T-cell (primary cell): ENCODE measurements around the gene SPSB1. TPM values are rescaled to one million over a fixed set of nuclear protein-coding genes. Genes with fewer than 3 reads are reported as not detected.

ENCODE experiments used
- ATAC-seq, 4 experiments: fragments of 200-7000 bp in 3 of 4; fragments of 150-1000 bp in 1 of 4; cut with Tn5 transposase; replicated peaks in 1 of 4; 1 replicate in 3 of 4; 2 replicates in 1 of 4; pipeline ENCODE4 v1.10.0; 2021; ENCODE audit warnings: moderate library complexity in 3 of 4, mild to moderate bottlenecking in 2 of 4, moderate number of reproducible peaks in 1 of 4
- CTCF ChIA-PET, 2 donors: fragments of 300-600 bp; sonication (Branson Sonifier 250); formaldehyde crosslinking; loops; one replicate each; lab custom pipeline; 2022; ENCODE audit warnings: antibody characterized with exemption in 2 of 2; lab: Charles Lee
- POLR2A ChIA-PET, 2 donors: fragments of 300-600 bp; sonication (Branson Sonifier 250); formaldehyde crosslinking; loops; one replicate each; lab custom pipeline; 2022; ENCODE audit warnings: antibody characterized with exemption in 2 of 2; lab: Charles Lee
- DNase-seq, 35 experiments: peaks; one replicate each; pipeline versions ENCODE4 v3.0.0 to v3.0.0-alpha.2; 2013 to 2023
- H3K27ac ChIP-seq: one replicate; pipeline ENCODE4 v1.5.1; 2013; ENCODE audit warnings: low read length
- H3K27me3 ChIP-seq, 2 experiments: replicated peaks in 1 of 2; 1 replicate in 1 of 2; 2 replicates in 1 of 2; pipeline versions ENCODE4 v1.6.1 to v1.7.0; 2013; ENCODE audit warnings: low read length in 1 of 2, mixed read lengths in 1 of 2; ENCODE audit not compliant: control insufficient read depth in 2 of 2, insufficient read depth in 2 of 2; ENCODE audit errors: extremely low read depth in 1 of 2
- H3K36me3 ChIP-seq, 2 donors: 1 replicate in 1 of 2; 2 replicates in 1 of 2; pipeline versions ENCODE4 v1.6.1 to v1.7.0; 2013; ENCODE audit warnings: low read length in 1 of 2; ENCODE audit not compliant: control insufficient read depth in 2 of 2, insufficient read depth in 1 of 2; ENCODE audit errors: extremely low read depth in 1 of 2
- H3K4me1 ChIP-seq, 2 experiments: 1 replicate in 1 of 2; 2 replicates in 1 of 2; pipeline versions ENCODE4 v1.6.1 to v1.7.0; 2013; ENCODE audit warnings: low read length in 2 of 2, mixed read lengths in 1 of 2; ENCODE audit not compliant: insufficient read depth in 2 of 2, control insufficient read depth in 1 of 2; ENCODE audit errors: extremely low read depth in 1 of 2
- H3K4me3 ChIP-seq, 2 donors: 1 replicate in 1 of 2; 2 replicates in 1 of 2; pipeline versions ENCODE4 v1.5.1 to v1.7.0; 2013; ENCODE audit warnings: mild to moderate bottlenecking in 2 of 2, low read length in 1 of 2, moderate library complexity in 1 of 2; ENCODE audit not compliant: control insufficient read depth in 1 of 2; ENCODE audit errors: extremely low read depth in 1 of 2
- H3K9me3 ChIP-seq: 2 replicates; pipeline ENCODE4 v1.7.0; 2013
- H3K27ac Mint-ChIP-seq, 2 donors: one replicate each; pipeline ENCODE4 v1.8.0; 2020 to 2021; ENCODE audit warnings: mild to moderate bottlenecking in 2 of 2, mixed read lengths in 2 of 2
- H3K27me3 Mint-ChIP-seq, 2 donors: one replicate each; pipeline ENCODE4 v1.8.0; 2021 to 2022; ENCODE audit warnings: mixed read lengths in 2 of 2
- H3K36me3 Mint-ChIP-seq: one replicate; pipeline ENCODE4 v1.8.0; 2021; ENCODE audit warnings: mixed read lengths
- H3K4me1 Mint-ChIP-seq, 3 donors: one replicate each; pipeline ENCODE4 v1.8.0; 2020 to 2022; ENCODE audit warnings: mixed read lengths in 3 of 3, mild to moderate bottlenecking in 1 of 3
- H3K4me3 Mint-ChIP-seq, 3 donors: one replicate each; pipeline ENCODE4 v1.8.0; 2020 to 2022; ENCODE audit warnings: mild to moderate bottlenecking in 3 of 3, mixed read lengths in 3 of 3, moderate library complexity in 3 of 3
- H3K9me3 Mint-ChIP-seq, 3 donors: one replicate each; pipeline ENCODE4 v1.8.0; 2020 to 2022; ENCODE audit warnings: mixed read lengths in 3 of 3
- WGBS: methylation state at CpG from one replicate; pipeline ENCODE4 v1.1.5; 2013; ENCODE audit warnings: missing lambda C conversion rate; ENCODE audit not compliant: insufficient coverage; 5-methylcytosine and 5-hydroxymethylcytosine counted together
- total RNA-seq, 35 experiments: library from RNA in 6 of 35; stranded (reverse) in 6 of 35; fragments of 120-200 nt in 1 of 35; gene quantifications; one replicate each; pipeline versions ENCODE4 v1.2.1 to v1.2.4 and lab custom pipeline; 2013 to 2026

SPSB1 gene
- total RNA-seq, 5 donors from 2014 or later (not counting 1 experiment from before 2014, with no cell fraction given) = 3.1 to 6.4 (median 5.4) TPM

DNA sequence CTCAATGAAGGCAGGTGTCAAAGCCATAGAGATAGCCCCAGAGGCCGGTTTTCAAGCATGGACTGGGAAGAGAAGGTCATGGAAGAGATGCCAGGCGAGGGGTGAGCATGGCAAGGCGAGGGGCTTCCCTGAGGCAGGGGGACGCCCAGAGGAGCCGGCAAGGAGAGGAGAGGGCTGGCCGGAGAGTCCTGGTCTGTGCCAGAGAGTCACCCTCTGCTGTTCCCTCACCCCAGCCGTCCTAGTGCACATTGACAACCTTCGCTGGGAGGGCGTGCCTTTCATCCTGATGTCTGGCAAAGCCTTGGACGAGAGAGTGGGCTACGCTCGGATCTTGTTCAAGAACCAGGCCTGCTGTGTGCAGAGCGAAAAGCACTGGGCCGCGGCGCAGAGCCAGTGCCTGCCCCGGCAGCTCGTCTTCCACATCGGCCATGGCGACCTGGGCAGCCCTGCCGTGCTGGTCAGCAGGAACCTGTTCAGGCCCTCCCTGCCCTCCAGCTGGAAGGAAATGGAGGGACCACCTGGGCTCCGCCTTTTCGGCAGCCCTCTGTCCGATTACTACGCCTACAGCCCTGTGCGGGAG lies 29.3 kb upstream of the SPSB1 start:
- H3K27ac Mint-ChIP-seq = no peak overlapping the region
- no peak overlapping the region for H3K4me3 Mint-ChIP-seq
- H3K9me3 Mint-ChIP-seq = no peaks in the 10 kb centered on the region
- peaks cover 0 to 7% of the 10 kb centered on the region in 2 experiments for H3K4me1 ChIP-seq
- peaks cover 38% of the 10 kb centered on the region for H3K36me3 Mint-ChIP-seq
- ATAC-seq (no peak), DNase-seq (no peak)
- POLR2A ChIA-PET = no interaction called here
- H3K27me3 Mint-ChIP-seq = no peaks in the 10 kb centered on the region
- CTCF ChIA-PET = no interaction called here
- no peaks in the 10 kb centered on the region for H3K9me3 ChIP-seq
- H3K27me3 ChIP-seq = no peaks in the 10 kb centered on the region
- no peak overlapping the region for H3K4me3 ChIP-seq
- WGBS = 94% methylated on average over 25 of the region's 26 CpGs
- H3K4me1 Mint-ChIP-seq = peaks cover 18 to 35% (median 33%) of the 10 kb centered on the region in 3 donors
- no peak overlapping the region for H3K27ac ChIP-seq
- H3K36me3 ChIP-seq = peaks cover 12 to 36% of the 10 kb centered on the region in 2 donors

DNA sequence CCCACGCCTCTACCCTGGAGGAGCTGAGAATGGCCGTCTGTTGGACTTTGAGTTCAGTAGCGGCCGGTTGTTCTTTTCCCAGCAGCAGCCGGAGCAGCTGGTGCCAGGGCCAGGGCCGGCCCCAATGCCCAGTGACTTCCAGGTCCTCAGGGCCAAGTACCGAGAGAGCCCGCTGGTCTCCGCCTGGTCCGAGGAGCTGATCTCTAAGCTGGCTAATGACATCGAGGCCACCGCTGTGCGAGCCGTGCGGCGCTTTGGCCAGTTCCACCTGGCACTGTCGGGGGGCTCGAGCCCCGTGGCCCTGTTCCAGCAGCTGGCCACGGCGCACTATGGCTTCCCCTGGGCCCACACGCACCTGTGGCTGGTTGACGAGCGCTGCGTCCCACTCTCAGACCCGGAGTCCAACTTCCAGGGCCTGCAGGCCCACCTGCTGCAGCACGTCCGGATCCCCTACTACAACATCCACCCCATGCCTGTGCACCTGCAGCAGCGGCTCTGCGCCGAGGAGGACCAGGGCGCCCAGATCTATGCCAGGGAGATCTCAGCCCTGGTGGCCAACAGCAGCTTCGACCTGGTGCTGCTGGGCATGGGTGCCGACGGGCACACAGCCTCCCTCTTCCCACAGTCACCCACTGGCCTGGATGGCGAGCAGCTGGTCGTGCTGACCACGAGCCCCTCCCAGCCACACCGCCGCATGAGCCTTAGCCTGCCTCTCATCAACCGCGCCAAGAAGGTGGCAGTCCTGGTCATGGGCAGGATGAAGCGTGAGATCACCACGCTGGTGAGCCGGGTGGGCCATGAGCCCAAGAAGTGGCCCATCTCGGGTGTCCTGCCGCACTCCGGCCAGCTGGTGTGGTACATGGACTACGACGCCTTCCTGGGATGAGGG lies 28.5 kb upstream of the SPSB1 start:
- ChIA-PET CTCF (no interaction called here), POLR2A (no interaction called here)
- Histone ChIP-seq H3K4me3 (no peak overlapping the region), H3K9me3 (no peaks in the 10 kb centered on the region), H3K4me1 (peaks cover 0 to 7% of the 10 kb centered on the region in 2 experiments), H3K27ac (no peak overlapping the region), H3K27me3 (no peaks in the 10 kb centered on the region), H3K36me3 (peaks cover 12 to 36% of the 10 kb centered on the region in 2 donors)
- no peaks in the 10 kb centered on the region for H3K9me3 Mint-ChIP-seq
- no peak overlapping the region for H3K4me3 Mint-ChIP-seq
- peaks cover 13 to 29% (median 24%) of the 10 kb centered on the region in 3 donors for H3K4me1 Mint-ChIP-seq
- 95% methylated on average over 48 of the region's 50 CpGs for WGBS
- no peaks in the 10 kb centered on the region for H3K27me3 Mint-ChIP-seq
- ATAC-seq (no peak), DNase-seq (no peak)
- H3K36me3 Mint-ChIP-seq = peaks cover 34% of the 10 kb centered on the region
- no peak overlapping the region for H3K27ac Mint-ChIP-seq

DNA sequence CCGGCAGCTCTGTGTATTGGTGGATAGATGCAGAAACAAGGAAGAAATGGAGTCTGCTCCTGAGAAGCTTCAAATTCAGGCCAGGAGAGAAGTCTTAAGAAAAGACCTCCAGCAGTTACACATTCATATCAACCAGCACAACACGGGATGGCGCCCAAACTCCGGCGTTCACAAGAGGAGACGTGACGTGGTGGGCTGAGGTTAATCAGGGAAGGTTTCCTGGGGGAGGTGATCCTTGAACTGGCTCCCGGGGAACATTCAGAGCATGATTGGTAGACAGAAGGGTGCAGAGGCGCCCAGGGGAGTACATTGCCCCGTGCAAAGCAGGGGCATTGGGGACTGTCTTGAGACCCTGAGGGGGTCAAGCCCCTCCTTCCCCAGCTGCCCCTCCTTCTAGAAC lies 27.7 kb upstream of the SPSB1 start:
- Mint-ChIP-seq H3K4me1 (peaks cover 7 to 21% (median 16%) of the 10 kb centered on the region in 3 donors), H3K36me3 (peaks cover 34% of the 10 kb centered on the region), H3K9me3 (no peaks in the 10 kb centered on the region), H3K27ac (peak overlapping the region in 1 of 2 donors; percentile 61), H3K27me3 (no peaks in the 10 kb centered on the region), H3K4me3 (no peak overlapping the region)
- no peaks in the 10 kb centered on the region for H3K27me3 ChIP-seq
- H3K36me3 ChIP-seq = peaks cover 12 to 36% of the 10 kb centered on the region in 2 donors
- no peak overlapping the region for H3K4me3 ChIP-seq
- H3K9me3 ChIP-seq = no peaks in the 10 kb centered on the region
- no peak overlapping the region for H3K27ac ChIP-seq
- peaks cover 0 to 7% of the 10 kb centered on the region in 2 experiments for H3K4me1 ChIP-seq
- DNase-seq (no peak), ATAC-seq (no peak)
- ChIA-PET CTCF (interaction anchor here in 1 of 2 donors (1.0 kb wide), 1 partner anchor 226 kb away, joined by 3 read pairs; no protein-coding TSS in a partner anchor), POLR2A (no interaction called here)
- WGBS = 100% methylated on average over 3 of the region's 10 CpGs

DNA sequence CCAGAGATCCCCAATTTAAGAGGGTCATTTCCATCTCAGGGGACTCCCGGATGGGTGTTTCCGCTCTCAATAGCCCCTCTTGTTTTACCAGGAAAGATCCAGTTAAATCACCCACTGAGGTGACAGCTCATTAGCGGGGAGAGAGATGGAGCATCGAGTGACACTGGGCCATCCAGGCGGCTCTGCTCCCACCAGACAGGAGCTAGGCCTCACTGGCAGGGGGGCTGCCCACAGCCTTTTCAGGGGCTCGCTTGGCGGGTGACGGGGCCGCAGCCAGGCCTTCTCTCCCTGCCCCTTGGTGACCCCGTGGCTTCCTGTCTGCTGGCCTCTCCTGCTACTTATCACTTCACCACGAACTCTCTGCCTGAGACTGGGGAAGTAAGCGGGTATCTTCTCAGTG lies 26.7 kb upstream of the SPSB1 start:
- no peaks in the 10 kb centered on the region for H3K9me3 ChIP-seq
- no peak overlapping the region for H3K4me3 ChIP-seq
- Mint-ChIP-seq H3K4me3 (no peak overlapping the region), H3K4me1 (peaks cover 6 to 12% (median 7%) of the 10 kb centered on the region in 3 donors), H3K36me3 (peaks cover 29% of the 10 kb centered on the region), H3K27me3 (no peaks in the 10 kb centered on the region), H3K9me3 (no peaks in the 10 kb centered on the region), H3K27ac (peak overlapping the region in 1 of 2 donors; percentile 44)
- WGBS = 97% methylated on average over 9 of the region's 12 CpGs
- CTCF ChIA-PET = interaction anchor here in 1 of 2 donors (0.6 kb wide), 1 partner anchor 192 kb away, joined by 3 read pairs; no protein-coding TSS in a partner anchor
- DNase-seq (no peak), ATAC-seq (no peak)
- no peak overlapping the region for H3K27ac ChIP-seq
- H3K4me1 ChIP-seq = peaks cover 0 to 7% of the 10 kb centered on the region in 2 experiments
- H3K27me3 ChIP-seq = no peaks in the 10 kb centered on the region
- peaks cover 12 to 33% of the 10 kb centered on the region in 2 donors for H3K36me3 ChIP-seq
- POLR2A ChIA-PET = no interaction called here

DNA sequence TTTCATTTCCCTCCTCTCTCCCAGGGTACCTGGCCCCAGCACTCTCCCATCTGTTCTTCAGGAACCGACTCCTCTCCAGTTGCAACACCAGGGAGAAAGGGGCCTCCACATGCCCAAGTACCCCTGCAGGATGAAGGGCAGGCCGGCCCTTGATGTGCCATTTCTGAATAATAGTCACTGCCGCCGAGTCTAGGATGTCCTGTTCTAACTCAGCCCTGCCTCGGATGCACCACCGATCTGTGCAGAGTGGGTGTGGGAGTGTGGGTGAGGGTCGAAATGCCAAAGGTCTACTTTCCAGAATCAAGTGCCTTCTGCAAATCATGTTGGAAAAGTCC lies 25.4 kb upstream of the SPSB1 start:
- ChIA-PET CTCF (interaction anchor here (0.7 to 1.5 kb wide), 7 partner anchors 14 to 224 kb away, joined by 3 to 9 read pairs (median 4); no protein-coding TSS in a partner anchor), POLR2A (no interaction called here)
- peaks cover 6 to 11% (median 6%) of the 10 kb centered on the region in 3 donors for H3K4me1 Mint-ChIP-seq
- H3K9me3 ChIP-seq = no peaks in the 10 kb centered on the region
- H3K27me3 Mint-ChIP-seq = no peaks in the 10 kb centered on the region
- WGBS = 73% methylated on average over 1 of the region's 7 CpGs
- peak in 2 of 4 experiments; percentile 11 to 24 for ATAC-seq
- no peaks in the 10 kb centered on the region for H3K9me3 Mint-ChIP-seq
- H3K4me1 ChIP-seq = peaks cover 0 to 7% of the 10 kb centered on the region in 2 experiments
- H3K27me3 ChIP-seq = no peaks in the 10 kb centered on the region
- H3K4me3 Mint-ChIP-seq = no peak overlapping the region
- H3K27ac ChIP-seq = no peak overlapping the region
- H3K36me3 ChIP-seq = peaks cover 9 to 24% of the 10 kb centered on the region in 2 donors
- no peak for DNase-seq
- peaks cover 21% of the 10 kb centered on the region for H3K36me3 Mint-ChIP-seq
- H3K27ac Mint-ChIP-seq = peak overlapping the region in 1 of 2 donors; percentile 36
- H3K4me3 ChIP-seq = no peak overlapping the region

DNA sequence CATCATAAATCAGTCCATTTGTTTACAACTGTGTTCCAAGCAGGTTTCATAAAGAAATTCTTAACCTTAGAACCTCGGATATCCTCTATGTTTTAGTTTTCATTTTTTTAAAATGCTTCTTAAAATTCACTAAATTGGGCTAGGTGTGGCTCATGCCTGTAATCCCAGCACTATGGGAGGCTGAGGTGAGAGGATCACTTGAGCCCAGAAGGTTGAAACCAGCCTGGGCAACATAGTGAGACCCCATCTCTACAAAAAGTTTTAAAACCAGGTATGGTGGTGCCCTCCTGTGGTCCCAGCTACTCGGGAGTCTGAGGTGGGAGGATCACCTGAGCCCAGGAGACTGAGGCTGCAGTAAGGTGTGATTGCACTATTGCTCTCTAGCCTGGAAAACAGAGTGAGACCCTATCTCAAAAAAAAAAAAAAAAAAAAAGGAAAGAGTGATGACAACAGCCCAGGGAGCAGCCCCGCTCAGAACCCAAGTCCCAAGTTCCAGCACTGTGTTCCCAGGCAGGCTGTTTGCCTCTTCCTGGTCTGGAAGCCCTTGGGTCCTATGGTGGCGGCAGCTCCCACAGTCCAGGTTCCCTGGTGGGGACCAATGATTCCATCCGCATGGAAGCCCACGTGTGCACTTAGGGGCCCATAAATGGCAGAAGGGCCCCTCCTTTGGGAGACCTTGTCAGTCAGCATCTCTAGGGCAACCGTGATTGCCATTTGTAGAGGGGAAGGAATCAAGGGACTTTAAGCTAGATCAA lies 24.7 kb upstream of the SPSB1 start:
- Histone ChIP-seq H3K4me3 (no peak overlapping the region), H3K27me3 (no peaks in the 10 kb centered on the region), H3K4me1 (peaks cover 0 to 7% of the 10 kb centered on the region in 2 experiments), H3K9me3 (no peaks in the 10 kb centered on the region), H3K27ac (no peak overlapping the region), H3K36me3 (peaks cover 12 to 17% of the 10 kb centered on the region in 2 donors)
- Mint-ChIP-seq H3K4me3 (no peak overlapping the region), H3K9me3 (no peaks in the 10 kb centered on the region), H3K4me1 (peaks cover 6 to 11% (median 6%) of the 10 kb centered on the region in 3 donors), H3K36me3 (peaks cover 21% of the 10 kb centered on the region), H3K27me3 (no peaks in the 10 kb centered on the region), H3K27ac (peak overlapping the region in 1 of 2 donors; percentile 36)
- ChIA-PET POLR2A (interaction anchor here in 1 of 2 donors (0.6 kb wide), 1 partner anchor 1100 kb away, joined by 3 read pairs; no protein-coding TSS in a partner anchor), CTCF (interaction anchor here (1.4 to 1.5 kb wide), 2 partner anchors 21 to 188 kb away, joined by 3 to 5 read pairs; no protein-coding TSS in a partner anchor)
- WGBS = 95% methylated on average over 4 of the region's 7 CpGs
- DNase-seq (no peak), ATAC-seq (no peak)
